ENCODE results near the gene LSAMP.

DNA sequence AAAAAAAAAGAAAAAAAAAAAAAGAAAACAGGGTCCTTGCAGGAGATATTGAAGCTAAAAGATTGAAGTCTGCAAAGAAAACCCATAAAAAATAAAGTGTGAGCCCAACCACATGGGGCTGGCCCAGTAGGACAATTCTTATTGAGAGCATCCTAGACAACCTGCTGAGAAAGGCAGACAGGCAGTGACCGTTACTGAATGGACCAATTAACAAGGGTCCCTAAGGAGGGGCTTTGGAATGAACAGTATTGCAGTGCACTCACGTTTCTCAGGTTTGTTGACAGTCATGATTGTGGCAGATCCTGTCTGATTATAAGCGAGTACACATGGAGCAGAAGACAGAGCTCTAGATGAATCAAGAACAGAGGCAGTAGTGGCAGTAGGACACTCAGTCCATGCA is 168.6 kb downstream of the LSAMP start:
- TF ChIP-seq, protein P1, sequence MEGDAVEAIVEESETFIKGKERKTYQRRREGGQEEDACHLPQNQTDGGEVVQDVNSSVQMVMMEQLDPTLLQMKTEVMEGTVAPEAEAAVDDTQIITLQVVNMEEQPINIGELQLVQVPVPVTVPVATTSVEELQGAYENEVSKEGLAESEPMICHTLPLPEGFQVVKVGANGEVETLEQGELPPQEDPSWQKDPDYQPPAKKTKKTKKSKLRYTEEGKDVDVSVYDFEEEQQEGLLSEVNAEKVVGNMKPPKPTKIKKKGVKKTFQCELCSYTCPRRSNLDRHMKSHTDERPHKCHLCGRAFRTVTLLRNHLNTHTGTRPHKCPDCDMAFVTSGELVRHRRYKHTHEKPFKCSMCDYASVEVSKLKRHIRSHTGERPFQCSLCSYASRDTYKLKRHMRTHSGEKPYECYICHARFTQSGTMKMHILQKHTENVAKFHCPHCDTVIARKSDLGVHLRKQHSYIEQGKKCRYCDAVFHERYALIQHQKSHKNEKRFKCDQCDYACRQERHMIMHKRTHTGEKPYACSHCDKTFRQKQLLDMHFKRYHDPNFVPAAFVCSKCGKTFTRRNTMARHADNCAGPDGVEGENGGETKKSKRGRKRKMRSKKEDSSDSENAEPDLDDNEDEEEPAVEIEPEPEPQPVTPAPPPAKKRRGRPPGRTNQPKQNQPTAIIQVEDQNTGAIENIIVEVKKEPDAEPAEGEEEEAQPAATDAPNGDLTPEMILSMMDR (tag by site-specific recombination; IDR thresholded peaks at IDR 0.05) = no peak
- TF ChIP-seq, protein P2, sequence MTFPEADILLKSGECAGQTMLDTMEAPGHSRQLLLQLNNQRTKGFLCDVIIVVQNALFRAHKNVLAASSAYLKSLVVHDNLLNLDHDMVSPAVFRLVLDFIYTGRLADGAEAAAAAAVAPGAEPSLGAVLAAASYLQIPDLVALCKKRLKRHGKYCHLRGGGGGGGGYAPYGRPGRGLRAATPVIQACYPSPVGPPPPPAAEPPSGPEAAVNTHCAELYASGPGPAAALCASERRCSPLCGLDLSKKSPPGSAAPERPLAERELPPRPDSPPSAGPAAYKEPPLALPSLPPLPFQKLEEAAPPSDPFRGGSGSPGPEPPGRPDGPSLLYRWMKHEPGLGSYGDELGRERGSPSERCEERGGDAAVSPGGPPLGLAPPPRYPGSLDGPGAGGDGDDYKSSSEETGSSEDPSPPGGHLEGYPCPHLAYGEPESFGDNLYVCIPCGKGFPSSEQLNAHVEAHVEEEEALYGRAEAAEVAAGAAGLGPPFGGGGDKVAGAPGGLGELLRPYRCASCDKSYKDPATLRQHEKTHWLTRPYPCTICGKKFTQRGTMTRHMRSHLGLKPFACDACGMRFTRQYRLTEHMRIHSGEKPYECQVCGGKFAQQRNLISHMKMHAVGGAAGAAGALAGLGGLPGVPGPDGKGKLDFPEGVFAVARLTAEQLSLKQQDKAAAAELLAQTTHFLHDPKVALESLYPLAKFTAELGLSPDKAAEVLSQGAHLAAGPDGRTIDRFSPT (tag by site-specific recombination; IDR thresholded peaks at IDR 0.05) = no peak
- TF ChIP-seq ZNF121 (tag by site-specific recombination; IDR thresholded peaks at IDR 0.05) = no peak
- TF ChIP-seq, protein P3, sequence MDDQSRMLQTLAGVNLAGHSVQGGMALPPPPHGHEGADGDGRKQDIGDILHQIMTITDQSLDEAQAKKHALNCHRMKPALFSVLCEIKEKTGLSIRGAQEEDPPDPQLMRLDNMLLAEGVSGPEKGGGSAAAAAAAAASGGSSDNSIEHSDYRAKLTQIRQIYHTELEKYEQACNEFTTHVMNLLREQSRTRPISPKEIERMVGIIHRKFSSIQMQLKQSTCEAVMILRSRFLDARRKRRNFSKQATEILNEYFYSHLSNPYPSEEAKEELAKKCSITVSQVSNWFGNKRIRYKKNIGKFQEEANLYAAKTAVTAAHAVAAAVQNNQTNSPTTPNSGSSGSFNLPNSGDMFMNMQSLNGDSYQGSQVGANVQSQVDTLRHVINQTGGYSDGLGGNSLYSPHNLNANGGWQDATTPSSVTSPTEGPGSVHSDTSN (CRISPR knock-in tag; IDR thresholded peaks at IDR 0.05) = no peak
- no peak for TF ChIP-seq ZNF792 (tag by site-specific recombination; IDR thresholded peaks at IDR 0.05)
- TF ChIP-seq, protein P4, sequence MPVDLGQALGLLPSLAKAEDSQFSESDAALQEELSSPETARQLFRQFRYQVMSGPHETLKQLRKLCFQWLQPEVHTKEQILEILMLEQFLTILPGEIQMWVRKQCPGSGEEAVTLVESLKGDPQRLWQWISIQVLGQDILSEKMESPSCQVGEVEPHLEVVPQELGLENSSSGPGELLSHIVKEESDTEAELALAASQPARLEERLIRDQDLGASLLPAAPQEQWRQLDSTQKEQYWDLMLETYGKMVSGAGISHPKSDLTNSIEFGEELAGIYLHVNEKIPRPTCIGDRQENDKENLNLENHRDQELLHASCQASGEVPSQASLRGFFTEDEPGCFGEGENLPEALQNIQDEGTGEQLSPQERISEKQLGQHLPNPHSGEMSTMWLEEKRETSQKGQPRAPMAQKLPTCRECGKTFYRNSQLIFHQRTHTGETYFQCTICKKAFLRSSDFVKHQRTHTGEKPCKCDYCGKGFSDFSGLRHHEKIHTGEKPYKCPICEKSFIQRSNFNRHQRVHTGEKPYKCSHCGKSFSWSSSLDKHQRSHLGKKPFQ (tag by site-specific recombination; IDR thresholded peaks at IDR 0.05) = no peak
- TF ChIP-seq, protein P5, sequence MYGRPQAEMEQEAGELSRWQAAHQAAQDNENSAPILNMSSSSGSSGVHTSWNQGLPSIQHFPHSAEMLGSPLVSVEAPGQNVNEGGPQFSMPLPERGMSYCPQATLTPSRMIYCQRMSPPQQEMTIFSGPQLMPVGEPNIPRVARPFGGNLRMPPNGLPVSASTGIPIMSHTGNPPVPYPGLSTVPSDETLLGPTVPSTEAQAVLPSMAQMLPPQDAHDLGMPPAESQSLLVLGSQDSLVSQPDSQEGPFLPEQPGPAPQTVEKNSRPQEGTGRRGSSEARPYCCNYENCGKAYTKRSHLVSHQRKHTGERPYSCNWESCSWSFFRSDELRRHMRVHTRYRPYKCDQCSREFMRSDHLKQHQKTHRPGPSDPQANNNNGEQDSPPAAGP (tag by site-specific recombination; IDR thresholded peaks at IDR 0.05) = no peak
- TF ChIP-seq HOXA7 (CRISPR knock-in tag; IDR thresholded peaks at IDR 0.05; ENCODE audit: borderline replicate concordance) = no peak
- no peak for TF ChIP-seq MYNN (tag by site-specific recombination; IDR thresholded peaks at IDR 0.05; ENCODE audit: borderline replicate concordance)
- TF ChIP-seq, protein P6, sequence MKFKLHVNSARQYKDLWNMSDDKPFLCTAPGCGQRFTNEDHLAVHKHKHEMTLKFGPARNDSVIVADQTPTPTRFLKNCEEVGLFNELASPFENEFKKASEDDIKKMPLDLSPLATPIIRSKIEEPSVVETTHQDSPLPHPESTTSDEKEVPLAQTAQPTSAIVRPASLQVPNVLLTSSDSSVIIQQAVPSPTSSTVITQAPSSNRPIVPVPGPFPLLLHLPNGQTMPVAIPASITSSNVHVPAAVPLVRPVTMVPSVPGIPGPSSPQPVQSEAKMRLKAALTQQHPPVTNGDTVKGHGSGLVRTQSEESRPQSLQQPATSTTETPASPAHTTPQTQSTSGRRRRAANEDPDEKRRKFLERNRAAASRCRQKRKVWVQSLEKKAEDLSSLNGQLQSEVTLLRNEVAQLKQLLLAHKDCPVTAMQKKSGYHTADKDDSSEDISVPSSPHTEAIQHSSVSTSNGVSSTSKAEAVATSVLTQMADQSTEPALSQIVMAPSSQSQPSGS (tag by site-specific recombination; IDR thresholded peaks at IDR 0.05; ENCODE audit: low read depth) = no peak
